Retinal pigment epithelial cell (primary cell): ENCODE measurements around the gene SLC35F3.

Source experiments
- DNase-seq: peaks from one replicate; pipeline ENCODE4 v3.0.0-alpha.2; 2010; ENCODE audit warnings: low read depth
- H3K4me3 ChIP-seq: 2 replicates; pipeline ENCODE4 v1.5.1; 2011; ENCODE audit warnings: mild to moderate bottlenecking, low read length, control low read depth, moderate library complexity
- CTCF ChIP-seq: conservative IDR thresholded peaks from 2 replicates; pipeline ENCODE4 v1.5.1; 2011; ENCODE audit warnings: low read depth, low read length, control low read depth, inconsistent platforms

Gene SLC35F3

GRCh38 chr1:234265321-234265720 is 360.8 kb downstream of the SLC35F3 start:
- H3K4me3 ChIP-seq: no peak overlapping the region
- TF ChIP-seq CTCF: no peak
- no peak for DNase-seq

DNA sequence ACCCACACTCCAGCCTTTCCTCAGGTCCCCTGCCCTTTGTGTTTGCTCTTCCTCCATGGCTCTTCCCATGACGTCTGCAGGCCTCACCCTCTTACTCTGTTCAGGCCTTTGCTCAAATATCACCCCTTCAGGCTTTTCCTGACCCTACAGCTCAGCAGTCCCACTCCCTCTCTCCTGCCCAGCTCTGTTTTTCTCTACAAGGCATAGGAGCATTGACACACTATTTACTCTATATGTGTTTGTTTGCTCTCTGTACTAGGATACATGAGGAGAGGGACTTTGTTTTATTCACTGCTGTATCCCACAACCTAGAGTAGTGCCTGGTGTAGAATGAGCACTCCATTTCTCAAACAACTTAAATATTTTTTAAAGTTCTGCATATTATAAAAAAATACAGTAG is 361.4 kb downstream of the SLC35F3 start:
- TF ChIP-seq CTCF: no peak
- no peak for DNase-seq
- no peak overlapping the region for H3K4me3 ChIP-seq

GRCh38 chr1:234270093-234270492 is 365.6 kb downstream of the SLC35F3 start:
- TF ChIP-seq CTCF: no peak
- no peak for DNase-seq
- H3K4me3 ChIP-seq: no peak overlapping the region

DNA sequence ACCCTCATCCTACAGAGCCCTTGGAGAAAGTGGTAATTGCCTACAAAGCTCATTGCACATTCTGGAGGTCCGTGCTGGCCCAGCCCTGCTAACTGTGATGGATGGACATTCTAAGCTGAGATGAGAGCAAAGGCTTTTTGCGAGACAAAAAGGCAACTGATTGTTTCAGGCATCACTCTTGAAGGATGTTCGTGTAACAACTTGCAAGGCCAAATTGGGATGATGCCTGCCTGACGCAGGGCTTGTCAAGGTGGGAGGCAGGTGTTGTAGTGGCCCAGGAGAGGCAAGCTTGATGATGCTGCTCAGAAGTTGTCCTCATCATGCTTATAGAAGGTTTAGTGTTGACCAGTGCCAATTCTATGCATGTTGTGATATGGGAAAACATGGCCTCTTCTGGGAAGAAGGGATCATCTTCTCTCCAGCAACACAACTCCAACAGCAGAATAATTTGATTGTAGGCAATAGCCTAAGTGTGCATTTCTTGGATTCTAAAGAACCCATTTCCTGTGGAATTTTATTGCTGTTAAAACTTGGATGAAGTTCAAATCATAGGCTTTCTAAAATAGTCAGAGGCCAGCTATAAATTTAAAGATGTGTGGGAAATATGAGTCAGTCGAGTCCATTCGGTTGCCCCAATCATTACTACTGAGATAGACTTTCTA is 366.2 kb downstream of the SLC35F3 start:
- TF ChIP-seq CTCF: no peak
- DNase-seq: no peak
- H3K4me3 ChIP-seq: no peak overlapping the region

DNA sequence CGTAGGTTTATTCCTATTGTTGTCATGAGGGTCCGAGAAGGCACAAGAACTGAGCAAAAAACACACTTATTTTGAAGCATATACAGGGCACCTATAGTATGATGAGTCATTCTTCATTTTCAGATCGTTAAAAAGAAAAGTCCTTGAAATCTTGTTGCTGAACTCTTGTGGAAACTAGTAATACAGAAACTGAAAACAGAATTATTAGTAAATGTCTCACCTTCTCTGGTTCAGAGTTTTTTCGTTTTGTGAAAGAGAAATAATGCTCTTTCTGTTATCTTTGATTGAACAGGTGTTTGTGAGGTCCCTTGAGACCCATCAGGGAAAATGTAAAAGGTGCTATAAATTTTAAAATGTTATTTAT is 366.7 kb downstream of the SLC35F3 start:
- no peak overlapping the region for H3K4me3 ChIP-seq
- no peak for TF ChIP-seq CTCF
- no peak for DNase-seq

DNA sequence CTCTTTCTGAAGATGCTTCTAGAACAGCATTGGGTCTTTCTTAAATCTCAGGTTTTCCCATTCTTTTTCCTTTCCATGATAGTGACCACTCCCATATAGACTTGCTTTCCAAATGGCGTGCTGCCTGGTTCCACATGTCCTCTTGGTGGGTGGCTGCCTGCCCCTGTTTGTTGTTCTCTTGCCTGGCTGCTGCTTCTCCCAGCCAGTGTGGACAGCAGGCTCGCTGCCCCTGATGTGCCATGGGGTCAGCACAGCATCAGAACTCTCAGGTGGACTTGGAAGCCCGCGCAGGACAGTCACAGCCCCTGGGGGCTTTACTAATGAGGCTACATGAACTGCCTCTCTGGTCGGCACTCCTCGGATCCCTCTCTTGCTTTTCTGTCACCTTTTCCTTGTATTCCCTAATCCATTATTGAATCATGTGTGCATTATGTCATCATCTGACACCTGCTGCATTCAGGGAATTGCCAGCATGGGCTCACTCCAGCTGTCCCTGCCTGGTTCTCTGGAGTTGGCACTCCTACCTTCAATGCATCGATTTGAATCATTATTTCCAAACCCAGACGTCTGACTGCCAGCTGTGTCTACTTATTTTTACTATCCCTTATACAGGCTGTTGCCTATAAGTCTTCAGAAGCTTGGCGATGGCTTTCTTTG is 368.3 kb downstream of the SLC35F3 start:
- no peak for TF ChIP-seq CTCF
- no peak overlapping the region for H3K4me3 ChIP-seq
- DNase-seq: no peak

GRCh38 chr1:234273981-234274380 is 369.5 kb downstream of the SLC35F3 start:
- DNase-seq: no peak
- no peak for TF ChIP-seq CTCF
- no peak overlapping the region for H3K4me3 ChIP-seq
